ENCODE data around the gene MED15.

DNA sequence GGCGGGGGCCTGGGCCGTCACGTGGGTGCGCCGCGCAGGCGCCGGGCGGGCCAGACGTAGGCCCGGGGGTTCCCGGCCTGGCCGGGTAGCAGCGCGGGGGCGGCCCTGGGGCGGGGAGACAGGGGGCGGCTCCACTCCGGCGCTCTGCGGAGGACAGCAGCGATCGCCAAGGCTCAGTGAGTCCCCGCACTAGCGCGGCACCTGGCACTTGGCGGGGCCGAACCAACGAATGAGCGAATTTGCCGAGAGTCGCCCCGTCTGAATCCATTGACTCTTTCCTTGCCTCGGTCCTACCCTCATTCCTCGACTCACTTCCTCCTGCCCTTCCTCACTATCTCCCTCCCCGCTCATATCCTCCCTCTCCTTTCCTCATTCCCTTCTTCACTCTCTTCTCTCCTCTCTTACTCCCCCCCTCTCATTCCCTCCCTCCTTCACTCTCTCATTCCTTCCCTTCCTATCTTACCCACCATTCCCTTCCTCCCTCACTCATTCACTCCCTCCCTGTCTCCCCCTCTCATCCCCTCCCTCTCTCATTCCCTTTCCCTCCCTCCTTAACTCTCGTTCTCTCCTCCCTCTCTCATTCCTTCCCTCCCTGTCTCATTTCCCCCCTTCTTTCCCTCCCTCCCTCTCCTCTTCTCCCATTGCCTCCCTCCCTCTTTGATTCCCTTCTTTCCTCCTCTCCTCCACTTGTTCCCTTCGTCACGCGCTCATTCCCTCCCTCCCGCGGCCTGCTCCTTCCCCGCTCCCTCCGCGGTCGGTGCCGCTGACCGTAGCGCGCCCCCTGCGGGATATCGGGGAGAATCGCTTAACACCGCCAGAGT, 11.3 kb upstream of the MED15 start:
- TF ChIP-seq, protein P1, sequence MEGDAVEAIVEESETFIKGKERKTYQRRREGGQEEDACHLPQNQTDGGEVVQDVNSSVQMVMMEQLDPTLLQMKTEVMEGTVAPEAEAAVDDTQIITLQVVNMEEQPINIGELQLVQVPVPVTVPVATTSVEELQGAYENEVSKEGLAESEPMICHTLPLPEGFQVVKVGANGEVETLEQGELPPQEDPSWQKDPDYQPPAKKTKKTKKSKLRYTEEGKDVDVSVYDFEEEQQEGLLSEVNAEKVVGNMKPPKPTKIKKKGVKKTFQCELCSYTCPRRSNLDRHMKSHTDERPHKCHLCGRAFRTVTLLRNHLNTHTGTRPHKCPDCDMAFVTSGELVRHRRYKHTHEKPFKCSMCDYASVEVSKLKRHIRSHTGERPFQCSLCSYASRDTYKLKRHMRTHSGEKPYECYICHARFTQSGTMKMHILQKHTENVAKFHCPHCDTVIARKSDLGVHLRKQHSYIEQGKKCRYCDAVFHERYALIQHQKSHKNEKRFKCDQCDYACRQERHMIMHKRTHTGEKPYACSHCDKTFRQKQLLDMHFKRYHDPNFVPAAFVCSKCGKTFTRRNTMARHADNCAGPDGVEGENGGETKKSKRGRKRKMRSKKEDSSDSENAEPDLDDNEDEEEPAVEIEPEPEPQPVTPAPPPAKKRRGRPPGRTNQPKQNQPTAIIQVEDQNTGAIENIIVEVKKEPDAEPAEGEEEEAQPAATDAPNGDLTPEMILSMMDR (IDR thresholded peaks at IDR 0.05), result peak; percentile 83 to 97 (median 92)
- TF ChIP-seq EP300 (IDR thresholded peaks at IDR 0.05), result no peak

Measured in sigmoid colon (tissue), 4 donors.